Glutamatergic neuron (in vitro differentiated cells): ENCODE data around the gene SOX15. TPM values are rescaled to one million over a fixed set of nuclear protein-coding genes. Genes with fewer than 3 reads are reported as not detected.

Experiments
- DNase-seq: peaks from one replicate; pipeline ENCODE4 v3.0.0; 2022
- H3K27ac Mint-ChIP-seq: one replicate; pipeline ENCODE4 v1.8.0; 2020; ENCODE audit warnings: mild to moderate bottlenecking, mixed read lengths, inconsistent platforms; ENCODE audit not compliant: unreplicated experiment
- H3K27me3 Mint-ChIP-seq: one replicate; pipeline ENCODE4 v1.8.0; 2020; ENCODE audit warnings: mild to moderate bottlenecking, moderate library complexity, mixed read lengths, inconsistent platforms; ENCODE audit not compliant: unreplicated experiment
- H3K36me3 Mint-ChIP-seq: one replicate; pipeline ENCODE4 v1.8.0; 2020; ENCODE audit warnings: mild to moderate bottlenecking, mixed read lengths, inconsistent platforms; ENCODE audit not compliant: unreplicated experiment
- H3K4me1 Mint-ChIP-seq: one replicate; pipeline ENCODE4 v1.8.0; 2020; ENCODE audit warnings: mild to moderate bottlenecking, low read depth, mixed read lengths, inconsistent platforms; ENCODE audit not compliant: unreplicated experiment
- H3K4me3 Mint-ChIP-seq: one replicate; pipeline ENCODE4 v1.8.0; 2020; ENCODE audit warnings: mild to moderate bottlenecking, mixed read lengths, inconsistent platforms; ENCODE audit not compliant: unreplicated experiment
- H3K9me3 Mint-ChIP-seq: one replicate; pipeline ENCODE4 v1.8.0; 2020; ENCODE audit warnings: mild to moderate bottlenecking, moderate library complexity, mixed read lengths, inconsistent platforms; ENCODE audit not compliant: unreplicated experiment
- total RNA-seq: library from RNA; stranded (reverse); fragmentation: NEBNext Ultra II Directional; extraction: Animal tissue kit (Norgen Biotek cat#: 25700); gene quantifications from one replicate; pipeline ENCODE4 v1.2.1, GENCODE V29; 2021; ENCODE audit not compliant: unreplicated experiment
- TF ChIP-seq, protein P1 (sequence below): fragments of 200-600 bp; sonication (generic); IDR thresholded peaks from one replicate; pipeline ENCODE4 v1.5.0; 2021; ENCODE audit not compliant: partially characterized antibody, unreplicated experiment

Gene SOX15
- total RNA-seq, 1 donor from 2014 or later = 1.7 TPM

GRCh38 chr17:7580604-7581575 lies 9.0 kb downstream of the SOX15 start:
- H3K27me3 Mint-ChIP-seq = peaks cover 14% of the 10 kb centered on the region
- TF ChIP-seq, protein P1, sequence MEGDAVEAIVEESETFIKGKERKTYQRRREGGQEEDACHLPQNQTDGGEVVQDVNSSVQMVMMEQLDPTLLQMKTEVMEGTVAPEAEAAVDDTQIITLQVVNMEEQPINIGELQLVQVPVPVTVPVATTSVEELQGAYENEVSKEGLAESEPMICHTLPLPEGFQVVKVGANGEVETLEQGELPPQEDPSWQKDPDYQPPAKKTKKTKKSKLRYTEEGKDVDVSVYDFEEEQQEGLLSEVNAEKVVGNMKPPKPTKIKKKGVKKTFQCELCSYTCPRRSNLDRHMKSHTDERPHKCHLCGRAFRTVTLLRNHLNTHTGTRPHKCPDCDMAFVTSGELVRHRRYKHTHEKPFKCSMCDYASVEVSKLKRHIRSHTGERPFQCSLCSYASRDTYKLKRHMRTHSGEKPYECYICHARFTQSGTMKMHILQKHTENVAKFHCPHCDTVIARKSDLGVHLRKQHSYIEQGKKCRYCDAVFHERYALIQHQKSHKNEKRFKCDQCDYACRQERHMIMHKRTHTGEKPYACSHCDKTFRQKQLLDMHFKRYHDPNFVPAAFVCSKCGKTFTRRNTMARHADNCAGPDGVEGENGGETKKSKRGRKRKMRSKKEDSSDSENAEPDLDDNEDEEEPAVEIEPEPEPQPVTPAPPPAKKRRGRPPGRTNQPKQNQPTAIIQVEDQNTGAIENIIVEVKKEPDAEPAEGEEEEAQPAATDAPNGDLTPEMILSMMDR = no peak
- peak overlapping the region; percentile 65 for H3K27ac Mint-ChIP-seq
- peaks cover 4% of the 10 kb centered on the region for H3K36me3 Mint-ChIP-seq
- peak overlapping the region; percentile 66 for H3K4me3 Mint-ChIP-seq
- H3K4me1 Mint-ChIP-seq = peaks cover 25% of the 10 kb centered on the region
- no peak for DNase-seq
- peaks cover 22% of the 10 kb centered on the region for H3K9me3 Mint-ChIP-seq

DNA sequence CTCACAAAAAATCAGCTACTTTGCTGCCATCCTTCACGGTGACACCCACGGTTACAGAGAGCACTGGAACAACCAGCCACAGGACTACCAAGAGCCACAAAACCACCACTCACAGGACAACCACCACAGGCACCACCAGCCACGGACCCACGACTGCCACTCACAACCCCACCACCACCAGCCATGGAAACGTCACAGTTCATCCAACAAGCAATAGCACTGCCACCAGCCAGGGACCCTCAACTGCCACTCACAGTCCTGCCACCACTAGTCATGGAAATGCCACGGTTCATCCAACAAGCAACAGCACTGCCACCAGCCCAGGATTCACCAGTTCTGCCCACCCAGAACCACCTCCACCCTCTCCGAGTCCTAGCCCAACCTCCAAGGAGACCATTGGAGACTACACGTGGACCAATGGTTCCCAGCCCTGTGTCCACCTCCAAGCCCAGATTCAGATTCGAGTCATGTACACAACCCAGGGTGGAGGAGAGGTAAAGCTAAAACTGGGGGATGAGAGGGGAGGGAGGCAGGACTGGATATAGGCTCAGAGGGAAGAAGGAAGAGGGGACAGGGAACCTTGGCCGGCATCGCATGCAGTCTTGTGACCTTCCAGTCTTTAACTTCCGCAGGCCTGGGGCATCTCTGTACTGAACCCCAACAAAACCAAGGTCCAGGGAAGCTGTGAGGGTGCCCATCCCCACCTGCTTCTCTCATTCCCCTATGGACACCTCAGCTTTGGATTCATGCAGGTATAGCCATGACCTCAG lies 9.9 kb downstream of the SOX15 start:
- Mint-ChIP-seq H3K27ac (no peak overlapping the region), H3K4me3 (peak overlapping the region; percentile 68), H3K27me3 (peaks cover 13% of the 10 kb centered on the region), H3K4me1 (peaks cover 28% of the 10 kb centered on the region), H3K36me3 (peaks cover 4% of the 10 kb centered on the region), H3K9me3 (peaks cover 25% of the 10 kb centered on the region)
- TF ChIP-seq, protein P1 = no peak
- DNase-seq = no peak

DNA sequence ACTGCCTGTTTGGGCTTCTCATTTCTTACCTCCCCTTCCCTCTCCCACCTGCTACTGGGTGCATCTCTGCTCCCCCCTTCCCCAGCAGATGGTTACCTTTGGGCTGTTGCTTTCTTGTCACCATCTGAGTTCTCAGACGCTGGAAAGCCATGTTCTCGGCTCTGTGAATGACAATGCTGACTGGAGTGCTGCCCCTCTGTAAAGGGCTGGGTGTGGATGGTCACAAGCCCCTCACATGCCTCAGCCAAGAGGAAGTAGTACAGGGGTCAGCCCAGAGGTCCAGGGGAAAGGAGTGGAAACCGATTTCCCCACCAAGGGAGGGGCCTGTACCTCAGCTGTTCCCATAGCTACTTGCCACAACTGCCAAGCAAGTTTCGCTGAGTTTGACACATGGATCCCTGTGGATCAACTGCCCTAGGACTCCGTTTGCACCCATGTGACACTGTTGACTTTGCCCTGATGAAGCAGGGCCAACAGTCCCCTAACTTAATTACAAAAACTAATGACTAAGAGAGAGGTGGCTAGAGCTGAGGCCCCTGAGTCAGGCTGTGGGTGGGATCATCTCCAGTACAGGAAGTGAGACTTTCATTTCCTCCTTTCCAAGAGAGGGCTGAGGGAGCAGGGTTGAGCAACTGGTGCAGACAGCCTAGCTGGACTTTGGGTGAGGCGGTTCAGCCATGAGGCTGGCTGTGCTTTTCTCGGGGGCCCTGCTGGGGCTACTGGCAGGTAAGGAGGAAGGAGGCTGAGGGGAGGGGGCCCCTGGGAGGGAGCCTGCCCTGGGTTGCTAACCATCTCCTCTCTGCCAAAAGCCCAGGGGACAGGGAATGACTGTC lies 10.7 kb downstream of the SOX15 start, which contains the start of gene CD68:
CD68 (plus strand) TSS at position 638 of the 833 bp plus-strand sequence; CDS start at position 678, 40 bp downstream.
- H3K36me3 Mint-ChIP-seq = peaks cover 4% of the 10 kb centered on the region
- TF ChIP-seq, protein P1 = no peak
- H3K27ac Mint-ChIP-seq = peak within 1 kb of the TSS; percentile 29
- DNase-seq = no peak
- H3K27me3 Mint-ChIP-seq = peaks cover 9% of the 10 kb centered on the region
- H3K9me3 Mint-ChIP-seq = peaks cover 21% of the 10 kb centered on the region
- peak within 1 kb of the TSS; percentile 68 for H3K4me3 Mint-ChIP-seq
- H3K4me1 Mint-ChIP-seq = peaks cover 35% of the 10 kb centered on the region

DNA sequence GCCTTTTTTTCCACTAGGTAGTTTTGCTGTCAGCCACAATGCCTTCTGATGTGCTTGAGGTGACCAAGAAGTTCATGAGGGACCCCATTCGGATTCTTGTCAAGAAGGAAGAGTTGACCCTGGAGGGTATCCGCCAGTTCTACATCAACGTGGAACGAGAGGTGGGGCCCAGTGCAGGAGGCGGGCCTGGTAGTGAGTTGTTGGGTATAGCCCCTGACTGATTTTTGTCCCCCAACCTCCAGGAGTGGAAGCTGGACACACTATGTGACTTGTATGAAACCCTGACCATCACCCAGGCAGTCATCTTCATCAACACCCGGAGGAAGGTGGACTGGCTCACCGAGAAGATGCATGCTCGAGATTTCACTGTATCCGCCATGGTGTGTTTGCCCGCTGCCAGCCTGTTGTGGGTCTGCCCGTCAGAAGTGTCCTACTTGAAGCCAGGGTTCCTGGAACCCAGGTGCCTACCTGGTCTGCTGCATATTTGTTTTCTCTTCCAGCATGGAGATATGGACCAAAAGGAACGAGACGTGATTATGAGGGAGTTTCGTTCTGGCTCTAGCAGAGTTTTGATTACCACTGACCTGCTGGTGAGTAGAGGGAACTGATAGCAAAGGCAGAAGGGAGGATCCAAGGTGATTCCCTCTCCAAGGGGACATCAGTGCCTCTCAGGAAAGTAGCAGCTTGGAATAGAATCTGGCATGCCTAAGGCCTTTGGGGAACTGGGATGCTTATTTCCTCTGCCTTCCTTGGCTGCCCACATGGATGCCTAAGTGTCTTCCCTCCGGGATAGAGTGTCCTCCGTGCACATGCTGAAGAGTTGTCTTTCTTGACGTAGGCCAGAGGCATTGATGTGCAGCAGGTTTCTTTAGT lies 12.3 kb downstream of the SOX15 start:
- TF ChIP-seq, protein P1 = no peak
- no peak for DNase-seq
- peak overlapping the region; percentile 72 for H3K27ac Mint-ChIP-seq
- H3K27me3 Mint-ChIP-seq = peaks cover 10% of the 10 kb centered on the region
- H3K4me1 Mint-ChIP-seq = peaks cover 37% of the 10 kb centered on the region
- peaks cover 4% of the 10 kb centered on the region for H3K36me3 Mint-ChIP-seq
- peaks cover 18% of the 10 kb centered on the region for H3K9me3 Mint-ChIP-seq
- H3K4me3 Mint-ChIP-seq = peak overlapping the region; percentile 38
